HG02623 (cell line): Measurements from ENCODE around the gene NR0B2.
"Not testable (repeated sequence)": the region's sequence is repeated elsewhere in the genome, so short reads cannot be mapped to it uniquely, and the experiment has no call there.

Experiments used
- ATAC-seq: cut with Tn5 transposase; IDR thresholded peaks from one replicate; pipeline ENCODE4 v1.9.1; 2021; ENCODE audit warnings: moderate library complexity; ENCODE audit not compliant: unreplicated experiment

Gene NR0B2

DNA sequence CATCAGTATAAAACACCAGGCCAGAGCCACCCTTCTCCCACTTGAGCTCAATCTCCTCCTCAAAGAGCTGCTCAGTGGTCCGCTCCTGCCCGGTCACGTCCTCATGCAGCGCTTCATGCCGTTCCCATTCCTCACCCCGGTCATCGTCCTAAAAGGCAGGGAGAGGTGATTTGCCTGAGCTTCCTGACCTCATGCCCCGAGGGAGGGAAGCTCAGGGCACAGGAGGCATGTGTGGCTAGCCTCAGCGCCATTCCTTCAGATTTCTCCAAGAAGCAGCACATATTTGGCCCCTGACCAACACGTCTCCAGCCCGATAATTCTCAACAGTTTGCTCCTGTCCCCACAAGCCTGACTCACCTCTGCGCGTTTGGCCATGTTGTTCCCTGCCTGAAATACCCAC lies 19.5 kb downstream of the NR0B2 start:
- no peak for ATAC-seq

DNA sequence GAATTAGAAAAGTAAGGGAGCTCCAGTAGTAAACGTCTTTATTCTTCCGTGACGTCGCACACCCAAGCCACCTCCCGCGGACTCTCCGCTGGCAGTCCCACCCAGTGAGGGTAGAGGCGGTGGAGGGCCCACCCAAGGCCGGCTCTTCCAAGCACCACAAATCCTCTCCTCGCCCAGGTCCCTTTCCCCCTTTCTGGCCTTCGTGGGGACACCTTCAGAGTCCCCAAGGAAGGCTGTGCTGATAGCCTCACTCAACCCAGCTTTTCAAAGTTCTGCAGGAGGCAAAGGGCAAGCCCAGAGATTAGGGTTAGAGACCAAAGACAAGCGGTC lies 23.3 kb downstream of the NR0B2 start:
- ATAC-seq, result no peak

DNA sequence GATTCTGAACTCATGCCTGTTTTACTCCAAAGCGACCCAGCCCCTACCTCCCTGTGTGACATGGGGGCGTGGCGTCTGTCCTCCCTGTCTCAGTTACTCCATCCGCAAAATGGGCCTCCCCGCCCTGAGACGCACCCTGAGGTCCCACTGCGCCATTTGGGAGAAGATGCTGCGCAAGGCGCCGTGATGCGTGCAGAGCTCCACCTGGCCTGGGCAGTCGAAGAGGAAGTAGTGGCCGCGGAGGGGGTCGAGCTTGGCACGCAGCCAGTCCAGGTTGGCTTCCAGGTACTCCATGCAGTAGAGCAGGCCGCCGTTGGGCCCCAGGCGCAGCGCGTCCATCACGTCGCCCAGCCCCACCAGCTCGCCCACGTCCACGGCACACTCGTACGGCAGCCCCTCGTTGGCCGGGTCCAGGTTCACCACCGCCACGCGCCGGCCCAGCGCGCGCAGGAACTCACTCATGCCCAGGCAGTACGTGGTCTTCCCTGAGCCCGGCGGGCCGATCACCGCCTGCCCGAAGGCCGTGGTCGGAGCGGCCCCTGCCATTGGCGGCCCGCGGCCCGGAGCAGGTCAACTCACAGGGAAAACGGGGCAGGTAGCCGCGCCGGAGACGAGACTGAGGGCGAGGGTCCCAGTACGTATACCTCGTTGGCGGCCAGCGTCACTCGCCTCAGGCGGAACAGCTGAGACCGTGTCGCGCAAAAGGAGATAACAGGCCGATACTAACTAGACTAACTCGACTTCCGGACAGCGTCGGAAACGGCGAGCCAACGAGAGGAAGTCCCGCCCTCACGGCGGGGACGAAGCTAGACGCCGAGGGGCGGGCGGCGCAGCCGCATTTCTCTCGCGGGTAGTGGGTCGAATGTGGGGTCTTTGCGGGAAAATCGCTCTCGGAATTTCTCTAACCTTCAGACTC lies 24.0 kb downstream of the NR0B2 start, which contains the start of gene GPN2:
GPN2 (minus strand) TSS at position 733 of the 916 bp plus-strand sequence; CDS start at position 546, 187 bp downstream.
- ATAC-seq, result peak; percentile 76

DNA sequence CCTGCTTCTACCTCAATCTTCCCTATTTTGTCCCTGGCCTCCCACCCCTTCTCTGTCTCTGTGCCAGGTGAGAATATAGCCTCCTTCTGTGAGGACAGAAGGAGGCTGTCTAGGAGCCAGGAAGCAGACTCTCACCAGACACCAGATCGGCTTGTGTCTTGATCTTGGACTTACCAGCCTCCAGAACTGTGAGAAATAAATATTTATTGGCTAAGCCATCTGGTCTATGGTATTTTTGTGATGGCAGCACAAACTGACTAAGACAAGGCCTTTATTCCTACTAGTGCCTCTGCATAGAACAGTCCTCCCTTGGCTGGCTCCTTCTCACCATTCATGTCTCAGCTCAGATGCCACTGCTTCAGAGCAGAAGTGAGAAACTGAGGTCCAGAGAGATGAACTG lies 25.5 kb downstream of the NR0B2 start:
- ATAC-seq, result no peak

DNA sequence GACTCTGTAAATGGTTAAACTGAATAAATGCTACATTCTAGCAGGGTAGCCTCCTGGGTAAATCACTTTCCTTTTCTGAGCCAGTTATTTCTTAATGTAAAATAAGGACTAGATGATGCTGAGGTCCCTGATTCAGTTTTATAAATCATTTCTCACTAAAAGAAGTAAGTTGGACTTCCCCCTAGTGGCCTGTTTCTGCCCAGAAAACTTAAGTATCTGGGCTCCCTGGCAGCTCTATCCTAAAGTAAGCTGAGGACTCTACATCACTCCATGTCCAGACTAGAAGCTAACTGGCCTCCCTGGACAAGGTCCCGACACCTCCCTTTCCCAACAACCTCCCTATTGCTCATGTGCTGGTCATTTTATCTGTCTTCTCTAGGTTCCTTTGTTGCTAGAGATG lies 26.6 kb downstream of the NR0B2 start:
- ATAC-seq, result no peak

DNA sequence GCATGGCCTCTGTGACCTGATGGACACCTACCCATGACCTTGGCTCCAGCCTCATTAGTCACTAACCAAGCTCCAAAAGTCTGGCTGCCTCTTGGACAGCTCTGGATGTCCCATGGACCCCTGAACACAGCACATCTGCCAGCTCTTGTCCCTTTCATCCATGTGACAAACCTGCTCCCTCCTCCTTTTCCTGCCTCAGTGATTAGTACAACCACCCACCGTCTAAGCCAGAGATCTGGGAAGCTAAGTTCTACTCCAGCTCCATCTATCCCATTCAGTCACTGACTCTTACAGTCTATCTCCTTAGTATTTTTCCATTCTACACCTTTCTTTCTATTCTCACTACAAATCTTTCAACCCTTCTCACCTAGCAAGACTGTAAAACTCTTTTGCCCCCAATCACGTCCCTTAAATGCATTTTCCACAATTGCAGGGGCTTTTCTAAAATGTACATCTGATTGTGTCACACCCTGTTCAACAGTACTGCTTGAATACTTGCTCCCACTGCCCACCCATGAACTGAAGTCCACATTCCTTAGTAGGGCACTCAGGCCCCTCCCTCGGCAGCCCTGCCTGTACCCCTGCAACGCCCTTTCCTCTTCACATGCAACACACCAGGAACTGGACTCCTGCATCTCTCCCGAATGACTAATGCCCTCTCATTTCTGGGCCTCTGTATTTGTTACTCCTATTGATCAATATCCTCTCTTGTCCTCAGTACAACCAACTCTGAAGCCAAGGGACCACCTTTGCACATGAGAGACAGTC lies 30.9 kb downstream of the NR0B2 start:
- no peak for ATAC-seq

DNA sequence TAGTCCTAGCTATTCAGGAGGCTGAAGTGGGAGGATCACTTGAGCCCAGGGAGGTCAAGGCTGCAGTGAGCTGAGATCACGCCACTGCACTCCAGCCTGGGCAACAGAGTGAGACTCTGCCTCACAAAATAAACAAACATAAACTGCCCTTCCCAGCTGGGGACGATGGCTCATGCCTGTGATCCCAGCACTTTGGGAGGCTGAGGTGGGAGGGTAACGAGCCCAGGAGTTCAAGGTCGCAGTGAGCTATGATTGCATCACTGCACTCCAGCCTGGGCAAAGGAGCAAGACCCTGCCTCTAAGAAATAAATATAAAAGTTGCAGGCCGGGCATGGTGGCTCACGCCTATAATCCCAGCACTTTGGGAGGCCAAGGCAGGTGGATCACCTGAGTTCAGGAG lies 32.2 kb downstream of the NR0B2 start:
- ATAC-seq, result not testable (repeated sequence)

DNA sequence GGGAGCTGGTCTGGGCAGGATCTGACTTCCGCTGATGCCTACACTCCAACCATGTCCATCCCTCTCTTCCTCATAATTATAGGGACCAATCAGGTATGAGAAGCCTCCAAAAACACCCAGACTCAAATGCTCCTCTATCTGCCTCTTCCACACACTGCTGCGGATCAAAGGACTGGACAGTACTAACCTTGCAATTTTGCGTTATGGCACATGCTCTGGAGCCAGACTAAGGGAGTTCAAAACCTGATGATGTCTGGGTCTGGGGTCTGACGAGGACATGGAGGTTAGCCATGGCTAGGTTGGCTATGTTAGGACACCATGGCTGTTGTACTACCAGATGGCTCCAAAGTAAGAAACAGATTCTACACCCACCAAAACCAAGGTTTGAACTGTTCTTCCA lies 34.0 kb downstream of the NR0B2 start:
- ATAC-seq, result no peak

DNA sequence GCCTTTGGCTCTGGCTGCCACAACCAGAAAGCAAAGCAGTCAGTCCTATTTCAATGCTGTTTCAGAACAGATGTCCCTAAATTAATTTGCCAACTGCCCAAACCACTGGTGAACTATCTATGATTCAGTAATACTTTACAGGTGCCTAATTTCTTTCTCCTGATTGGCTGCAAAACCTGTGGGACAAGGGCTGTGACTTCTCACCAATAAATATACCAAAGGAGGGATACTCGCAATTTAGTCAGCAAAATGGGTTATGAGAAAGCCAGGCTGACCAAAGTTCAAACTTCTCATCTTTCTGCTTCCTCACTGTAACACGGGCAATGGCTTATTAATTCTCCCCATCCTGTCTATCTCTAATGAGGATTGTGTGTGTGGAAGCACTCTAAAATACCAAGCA lies 36.4 kb downstream of the NR0B2 start:
- ATAC-seq, result no peak

DNA sequence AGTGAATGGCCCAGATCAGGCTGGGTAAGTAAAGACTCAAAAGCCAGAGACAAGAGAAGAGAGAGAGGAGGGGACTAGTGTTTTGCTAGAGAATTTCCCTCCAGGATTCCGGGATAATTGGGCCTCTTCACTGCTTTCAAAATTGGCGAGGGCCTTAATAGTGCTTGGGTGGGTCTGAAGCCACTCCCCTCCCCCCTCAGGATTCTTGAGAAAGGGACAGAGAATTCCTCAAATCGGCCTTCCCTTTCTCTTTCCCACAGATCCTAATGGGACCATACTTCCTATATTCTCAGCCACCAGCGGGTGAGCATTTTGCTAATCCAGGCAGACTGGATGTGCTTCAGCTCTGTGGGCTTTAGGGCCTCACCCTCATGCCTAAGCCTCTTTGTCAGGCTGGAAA lies 38.9 kb downstream of the NR0B2 start:
- ATAC-seq, result no peak

DNA sequence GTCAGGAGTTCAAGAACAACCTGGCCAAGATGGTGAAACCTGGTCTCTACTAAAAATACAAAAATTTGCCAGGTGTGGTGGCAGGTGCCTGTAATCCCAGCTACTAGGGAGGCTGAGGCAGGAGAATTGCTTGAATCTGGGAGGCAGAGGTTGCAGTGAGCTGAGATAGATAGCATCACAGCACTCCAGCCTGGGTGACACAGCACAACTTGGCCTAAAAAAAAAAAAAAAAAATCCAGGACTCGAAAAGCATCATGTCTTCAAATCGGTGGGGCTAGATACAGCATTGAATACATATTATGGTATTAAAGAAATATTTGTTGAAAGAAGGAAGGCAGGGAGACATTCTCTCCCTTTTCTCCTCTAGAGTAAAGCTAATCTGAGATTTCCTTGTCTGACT lies 40.7 kb downstream of the NR0B2 start:
- not testable (repeated sequence) for ATAC-seq

DNA sequence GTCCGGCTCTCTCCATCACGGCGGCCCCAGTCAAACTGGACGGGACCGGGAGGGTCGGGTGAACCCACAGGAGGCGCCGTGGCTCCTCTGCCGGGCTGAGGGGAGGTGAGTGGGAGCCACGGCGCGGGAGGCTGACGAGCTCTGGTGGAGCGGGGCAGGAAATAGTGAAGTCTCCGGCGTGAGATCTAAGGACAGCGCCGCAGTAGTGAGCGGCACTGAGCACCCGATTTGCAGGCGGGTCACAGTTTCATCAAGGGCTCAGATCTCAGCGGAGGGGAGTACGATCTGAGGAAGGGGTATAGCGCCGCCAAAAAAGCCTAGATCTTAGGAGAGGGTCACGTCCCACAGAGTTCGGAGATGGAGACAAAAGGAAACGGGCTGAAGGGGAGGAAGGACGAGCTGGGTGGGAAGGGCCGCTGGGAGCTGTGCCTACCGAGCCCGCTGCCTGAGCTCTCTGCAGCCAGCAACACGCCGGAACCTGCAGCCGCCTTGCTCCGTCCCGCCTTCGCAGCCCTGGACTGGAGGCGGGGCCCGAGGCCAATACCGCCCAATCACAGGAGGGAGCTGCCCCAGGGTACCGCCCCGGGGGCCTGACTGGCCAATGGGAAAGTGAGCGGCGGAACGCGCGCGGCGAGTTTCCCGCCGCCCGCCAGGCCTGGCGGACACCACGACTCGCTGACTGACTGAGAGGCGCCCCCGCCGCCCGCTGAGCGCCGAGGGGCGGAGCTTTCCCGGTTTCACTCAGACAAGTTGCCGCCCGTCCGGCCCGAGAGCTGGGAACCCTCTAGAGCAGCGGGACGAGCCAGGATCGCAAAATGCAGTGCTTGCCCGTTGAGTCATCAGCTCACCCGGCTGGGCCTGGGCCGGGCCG lies 48.9 kb downstream of the NR0B2 start:
- ATAC-seq, result peak; percentile 87

DNA sequence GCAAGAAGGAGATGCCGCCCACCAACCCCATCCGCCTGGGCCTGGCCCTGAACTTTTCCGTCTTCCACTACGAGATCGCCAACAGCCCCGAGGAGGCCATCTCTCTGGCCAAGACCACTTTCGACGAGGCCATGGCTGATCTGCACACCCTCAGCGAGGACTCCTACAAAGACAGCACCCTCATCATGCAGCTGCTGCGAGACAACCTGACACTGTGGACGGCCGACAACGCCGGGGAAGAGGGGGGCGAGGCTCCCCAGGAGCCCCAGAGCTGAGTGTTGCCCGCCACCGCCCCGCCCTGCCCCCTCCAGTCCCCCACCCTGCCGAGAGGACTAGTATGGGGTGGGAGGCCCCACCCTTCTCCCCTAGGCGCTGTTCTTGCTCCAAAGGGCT lies 50.1 kb downstream of the NR0B2 start:
- no peak for ATAC-seq

DNA sequence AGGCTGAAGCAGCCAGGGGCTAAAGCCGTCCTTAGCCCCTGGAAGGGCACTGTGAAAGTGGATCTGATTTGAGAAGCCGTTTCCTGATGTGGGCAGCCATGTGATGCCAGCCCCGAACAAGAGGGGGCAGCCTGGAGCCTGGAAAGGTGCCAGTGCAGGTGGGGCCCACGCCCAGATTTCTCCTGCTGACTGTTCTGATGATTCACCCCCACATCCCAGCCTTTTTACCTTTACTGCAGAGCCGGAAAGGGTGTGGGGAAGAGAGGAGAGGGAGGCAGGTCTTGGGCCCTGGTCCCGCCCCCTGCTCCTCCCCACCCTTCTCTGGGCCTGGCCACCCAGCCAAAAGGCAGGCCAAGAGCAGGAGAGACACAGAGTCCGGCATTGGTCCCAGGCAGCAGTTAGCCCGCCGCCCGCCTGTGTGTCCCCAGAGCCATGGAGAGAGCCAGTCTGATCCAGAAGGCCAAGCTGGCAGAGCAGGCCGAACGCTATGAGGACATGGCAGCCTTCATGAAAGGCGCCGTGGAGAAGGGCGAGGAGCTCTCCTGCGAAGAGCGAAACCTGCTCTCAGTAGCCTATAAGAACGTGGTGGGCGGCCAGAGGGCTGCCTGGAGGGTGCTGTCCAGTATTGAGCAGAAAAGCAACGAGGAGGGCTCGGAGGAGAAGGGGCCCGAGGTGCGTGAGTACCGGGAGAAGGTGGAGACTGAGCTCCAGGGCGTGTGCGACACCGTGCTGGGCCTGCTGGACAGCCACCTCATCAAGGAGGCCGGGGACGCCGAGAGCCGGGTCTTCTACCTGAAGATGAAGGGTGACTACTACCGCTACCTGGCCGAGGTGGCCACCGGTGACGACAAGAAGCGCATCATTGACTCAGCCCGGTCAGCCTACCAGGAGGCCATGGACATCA lies 50.7 kb downstream of the NR0B2 start, which contains the start of gene SFN:
SFN (plus strand) TSS at position 369 of the 904 bp plus-strand sequence; CDS start at position 433, 64 bp downstream.
- no peak for ATAC-seq

DNA sequence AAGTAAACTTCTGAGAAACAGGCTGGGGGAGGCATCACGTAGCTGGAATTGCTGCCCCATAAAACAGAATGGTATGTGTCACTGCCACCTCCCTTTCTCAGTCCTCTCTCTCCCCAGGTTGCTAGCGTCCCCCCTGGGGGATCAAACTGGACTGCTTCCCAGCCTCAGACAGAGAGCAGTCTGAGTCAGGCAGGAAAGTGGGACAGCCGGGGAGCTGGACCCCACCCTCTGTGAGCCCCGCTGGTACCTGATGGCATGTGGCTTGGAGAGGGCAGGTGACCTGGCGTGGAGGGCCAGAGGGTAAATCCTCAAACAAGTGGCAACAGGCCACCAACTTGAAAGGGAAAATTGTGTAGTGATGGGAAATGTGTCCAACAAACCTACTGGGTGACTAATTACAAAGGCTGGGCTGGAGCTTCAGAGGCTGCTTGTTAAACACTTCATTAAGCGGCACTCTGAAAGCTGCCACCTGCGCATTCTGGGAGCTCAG lies 51.8 kb downstream of the NR0B2 start:
- ATAC-seq, result no peak
